WTC11 (cell line): ENCODE data around the gene PCED1A. TPM values are rescaled to one million over a fixed set of nuclear protein-coding genes. Genes with fewer than 3 reads are reported as not detected.

Experiments used
- ATAC-seq: fragments of 200-7000 bp; cut with Tn5 transposase; 2 replicates; pipeline ENCODE4 v1.10.0; 2021; ENCODE audit warnings: mild to moderate bottlenecking, moderate library complexity
- CTCF ChIA-PET: fragments of 300-600 bp; sonication (Branson Sonifier 250); formaldehyde crosslinking; loops from one replicate; lab custom pipeline; 2021; ENCODE audit warnings: antibody characterized with exemption; lab: Charles Lee
- POLR2A ChIA-PET: fragments of 350-600 bp; sonication (Branson Sonifier 250); formaldehyde crosslinking; loops from one replicate; lab custom pipeline; 2021; ENCODE audit warnings: antibody characterized with exemption; lab: Charles Lee
- DNase-seq: peaks from one replicate; pipeline ENCODE4 v3.0.0; 2021; ENCODE audit warnings: low spot score
- H3K27ac Mint-ChIP-seq: 2 replicates; pipeline ENCODE4 v1.8.0; 2021; ENCODE audit warnings: mixed read lengths
- H3K27me3 Mint-ChIP-seq: 2 replicates; pipeline ENCODE4 v1.8.0; 2021; ENCODE audit warnings: low read depth, mild to moderate bottlenecking, moderate library complexity, mixed read lengths
- H3K36me3 Mint-ChIP-seq: 2 replicates; pipeline ENCODE4 v1.8.0; 2021; ENCODE audit warnings: mixed read lengths
- H3K4me1 Mint-ChIP-seq: 2 replicates; pipeline ENCODE4 v1.8.0; 2022; ENCODE audit warnings: mixed read lengths
- H3K4me3 Mint-ChIP-seq: 2 replicates; pipeline ENCODE4 v1.8.0; 2021; ENCODE audit warnings: mild to moderate bottlenecking, moderate library complexity, mixed read lengths
- H3K9me3 Mint-ChIP-seq: 2 replicates; pipeline ENCODE4 v1.8.0; 2021; ENCODE audit warnings: mixed read lengths
- AR ChIP-seq: fragments of 250-450 bp; sonication (Bioruptor Pico); IDR thresholded peaks from 2 replicates; pipeline ENCODE4 v1.9.0; 2021; ENCODE audit warnings: mild to moderate bottlenecking
- ATF1 ChIP-seq: sonication (generic); formaldehyde crosslinking; IDR thresholded peaks from 2 replicates; pipeline ENCODE4 v1.8.1; 2023; ENCODE audit warnings: mild to moderate bottlenecking, moderate library complexity, missing genetic modification reagents
- EMX1 ChIP-seq: fragments of 250-450 bp; sonication (Bioruptor Pico); IDR thresholded peaks from 2 replicates; pipeline ENCODE4 v1.8.0; 2021; ENCODE audit warnings: mild to moderate bottlenecking
- FOXP1 ChIP-seq: sonication (generic); formaldehyde crosslinking; IDR thresholded peaks from 2 replicates; pipeline ENCODE4 v1.8.0; 2022; ENCODE audit warnings: missing genetic modification reagents, mild to moderate bottlenecking, moderate library complexity, borderline replicate concordance
- GTF2I ChIP-seq: fragments of 250-450 bp; sonication (Bioruptor Pico); conservative IDR thresholded peaks from 2 replicates; pipeline ENCODE4 v1.4.0; 2021; ENCODE audit warnings: mild to moderate bottlenecking
- IRF2 ChIP-seq: sonication (generic); formaldehyde crosslinking; IDR thresholded peaks from 2 replicates; pipeline ENCODE4 v1.8.0; 2022; ENCODE audit warnings: low read depth, missing genetic modification reagents, borderline replicate concordance
- MAX ChIP-seq: sonication (generic); formaldehyde crosslinking; IDR thresholded peaks from 2 replicates; pipeline ENCODE4 v1.8.0; 2022; ENCODE audit warnings: mild to moderate bottlenecking, missing genetic modification reagents
- MLX ChIP-seq: sonication (generic); formaldehyde crosslinking; IDR thresholded peaks from 2 replicates; pipeline ENCODE4 v1.8.1; 2023; ENCODE audit warnings: mild to moderate bottlenecking, missing genetic modification reagents, moderate library complexity
- NFE2L1 ChIP-seq: sonication (generic); formaldehyde crosslinking; IDR thresholded peaks from 2 replicates; pipeline ENCODE4 v1.8.1; 2023; ENCODE audit warnings: missing genetic modification reagents
- RELA ChIP-seq: sonication (generic); formaldehyde crosslinking; IDR thresholded peaks from 2 replicates; pipeline ENCODE4 v1.8.1; 2022; ENCODE audit warnings: missing genetic modification reagents, mild to moderate bottlenecking, borderline replicate concordance
- RORB ChIP-seq: fragments of 250-450 bp; sonication (Bioruptor Pico); IDR thresholded peaks from 2 replicates; pipeline ENCODE4 v1.9.0; 2021; ENCODE audit warnings: mild to moderate bottlenecking
- SOX15 ChIP-seq: fragments of 250-450 bp; sonication (Bioruptor Pico); IDR thresholded peaks from 2 replicates; pipeline ENCODE4 v1.9.0; 2021; ENCODE audit warnings: mild to moderate bottlenecking
- SP1 ChIP-seq: sonication (generic); formaldehyde crosslinking; conservative IDR thresholded peaks from 2 replicates; pipeline ENCODE4 v1.8.1; 2022; ENCODE audit warnings: missing genetic modification reagents
- ZMAT4 ChIP-seq: fragments of 250-450 bp; sonication (Bioruptor Pico); IDR thresholded peaks from 2 replicates; pipeline ENCODE4 v1.9.0; 2021; ENCODE audit warnings: mild to moderate bottlenecking
- ZNF121 ChIP-seq: sonication (generic); formaldehyde crosslinking; IDR thresholded peaks from 2 replicates; pipeline ENCODE4 v1.8.0; 2023; ENCODE audit warnings: missing genetic modification reagents
- total RNA-seq: library from RNA; stranded (reverse); gene quantifications from 3 replicates; pipeline ENCODE4 v1.2.3, GENCODE V29; 2021
- TF ChIP-seq, protein P1 (sequence below): fragments of 200-600 bp; IDR thresholded peaks from 2 replicates; pipeline ENCODE4 v1.8.0; 2022; ENCODE audit warnings: antibody characterized with exemption
- TF ChIP-seq, protein P2 (sequence below): sonication (generic); formaldehyde crosslinking; IDR thresholded peaks from 2 replicates; pipeline ENCODE4 v1.8.1; 2022; ENCODE audit warnings: low read depth, missing genetic modification reagents, borderline replicate concordance
- TF ChIP-seq, protein P3 (sequence below): sonication (generic); formaldehyde crosslinking; IDR thresholded peaks from 2 replicates; pipeline ENCODE4 v1.8.1; 2022; ENCODE audit warnings: missing genetic modification reagents, borderline replicate concordance
- TF ChIP-seq, protein P4 (sequence below): sonication (generic); formaldehyde crosslinking; IDR thresholded peaks from 2 replicates; pipeline ENCODE4 v1.8.1; 2023; ENCODE audit warnings: mild to moderate bottlenecking, missing genetic modification reagents

PCED1A gene
- total RNA-seq, 1 experiment from 2014 or later = 19.7 TPM

- TF ChIP-seq, protein P1, sequence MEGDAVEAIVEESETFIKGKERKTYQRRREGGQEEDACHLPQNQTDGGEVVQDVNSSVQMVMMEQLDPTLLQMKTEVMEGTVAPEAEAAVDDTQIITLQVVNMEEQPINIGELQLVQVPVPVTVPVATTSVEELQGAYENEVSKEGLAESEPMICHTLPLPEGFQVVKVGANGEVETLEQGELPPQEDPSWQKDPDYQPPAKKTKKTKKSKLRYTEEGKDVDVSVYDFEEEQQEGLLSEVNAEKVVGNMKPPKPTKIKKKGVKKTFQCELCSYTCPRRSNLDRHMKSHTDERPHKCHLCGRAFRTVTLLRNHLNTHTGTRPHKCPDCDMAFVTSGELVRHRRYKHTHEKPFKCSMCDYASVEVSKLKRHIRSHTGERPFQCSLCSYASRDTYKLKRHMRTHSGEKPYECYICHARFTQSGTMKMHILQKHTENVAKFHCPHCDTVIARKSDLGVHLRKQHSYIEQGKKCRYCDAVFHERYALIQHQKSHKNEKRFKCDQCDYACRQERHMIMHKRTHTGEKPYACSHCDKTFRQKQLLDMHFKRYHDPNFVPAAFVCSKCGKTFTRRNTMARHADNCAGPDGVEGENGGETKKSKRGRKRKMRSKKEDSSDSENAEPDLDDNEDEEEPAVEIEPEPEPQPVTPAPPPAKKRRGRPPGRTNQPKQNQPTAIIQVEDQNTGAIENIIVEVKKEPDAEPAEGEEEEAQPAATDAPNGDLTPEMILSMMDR = no peak
- no peak for TF ChIP-seq EMX1 (CRISPR knock-in tag)
- no peak for TF ChIP-seq GTF2I (CRISPR knock-in tag)
- no peak for TF ChIP-seq AR
- TF ChIP-seq, protein P2, sequence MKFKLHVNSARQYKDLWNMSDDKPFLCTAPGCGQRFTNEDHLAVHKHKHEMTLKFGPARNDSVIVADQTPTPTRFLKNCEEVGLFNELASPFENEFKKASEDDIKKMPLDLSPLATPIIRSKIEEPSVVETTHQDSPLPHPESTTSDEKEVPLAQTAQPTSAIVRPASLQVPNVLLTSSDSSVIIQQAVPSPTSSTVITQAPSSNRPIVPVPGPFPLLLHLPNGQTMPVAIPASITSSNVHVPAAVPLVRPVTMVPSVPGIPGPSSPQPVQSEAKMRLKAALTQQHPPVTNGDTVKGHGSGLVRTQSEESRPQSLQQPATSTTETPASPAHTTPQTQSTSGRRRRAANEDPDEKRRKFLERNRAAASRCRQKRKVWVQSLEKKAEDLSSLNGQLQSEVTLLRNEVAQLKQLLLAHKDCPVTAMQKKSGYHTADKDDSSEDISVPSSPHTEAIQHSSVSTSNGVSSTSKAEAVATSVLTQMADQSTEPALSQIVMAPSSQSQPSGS = no peak
These were observed 42.2 kb downstream of the PCED1A start (continued) for GRCh38 chr20:2798095-2798805.

DNA sequence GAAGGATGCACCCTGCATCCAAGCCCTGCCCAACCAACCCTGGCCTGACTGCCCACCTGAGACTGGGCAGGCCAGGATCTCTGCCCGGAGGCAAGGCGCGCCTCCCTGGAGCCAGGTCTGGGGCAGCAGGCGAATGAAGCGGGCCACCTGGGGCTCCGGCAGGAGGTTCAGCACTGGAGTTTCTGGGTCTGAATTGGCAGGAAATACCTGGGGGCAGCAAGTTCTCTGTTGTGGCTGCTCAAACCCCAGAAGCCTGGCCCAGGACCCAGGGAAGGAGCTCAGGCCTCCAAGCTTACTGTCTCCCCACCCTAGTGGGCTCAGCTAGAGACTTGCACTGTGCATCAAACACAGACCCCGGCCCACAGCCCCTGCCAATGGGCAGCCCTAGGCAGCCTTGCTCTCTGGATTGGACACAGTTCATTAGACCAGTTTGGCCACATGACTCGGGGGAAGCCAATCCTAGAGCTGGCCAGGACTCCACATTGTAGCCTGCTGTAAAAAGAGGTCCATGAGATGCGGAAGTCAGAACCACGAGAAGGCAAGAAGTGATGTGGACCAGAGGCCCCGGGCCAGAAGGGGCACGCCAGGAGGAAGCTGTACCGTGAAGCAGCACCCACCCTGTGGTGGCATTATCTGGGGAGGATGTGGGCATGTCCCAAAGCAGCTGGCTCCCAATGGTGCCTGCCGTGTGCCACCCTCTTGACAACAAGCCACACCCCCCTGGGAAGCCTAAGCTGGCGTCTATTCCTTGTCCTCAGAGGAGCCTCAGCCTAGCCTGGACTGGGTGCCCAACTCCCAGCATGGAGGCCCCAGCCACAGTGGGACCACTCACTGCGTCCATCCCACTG is 43.1 kb downstream of the PCED1A start:
- H3K27ac Mint-ChIP-seq = no peak overlapping the region
- no peak for DNase-seq
- H3K9me3 Mint-ChIP-seq = no peaks in the 10 kb centered on the region
- CTCF ChIA-PET = interaction anchor here (4.5 kb wide), 1 partner anchor 45 kb away, joined by 24 read pairs; no protein-coding TSS in a partner anchor
- H3K4me1 Mint-ChIP-seq = peaks cover 25% of the 10 kb centered on the region
- TF ChIP-seq MAX (CRISPR knock-in tag) (no peak), NFE2L1 (no peak)
- TF ChIP-seq, protein P3, sequence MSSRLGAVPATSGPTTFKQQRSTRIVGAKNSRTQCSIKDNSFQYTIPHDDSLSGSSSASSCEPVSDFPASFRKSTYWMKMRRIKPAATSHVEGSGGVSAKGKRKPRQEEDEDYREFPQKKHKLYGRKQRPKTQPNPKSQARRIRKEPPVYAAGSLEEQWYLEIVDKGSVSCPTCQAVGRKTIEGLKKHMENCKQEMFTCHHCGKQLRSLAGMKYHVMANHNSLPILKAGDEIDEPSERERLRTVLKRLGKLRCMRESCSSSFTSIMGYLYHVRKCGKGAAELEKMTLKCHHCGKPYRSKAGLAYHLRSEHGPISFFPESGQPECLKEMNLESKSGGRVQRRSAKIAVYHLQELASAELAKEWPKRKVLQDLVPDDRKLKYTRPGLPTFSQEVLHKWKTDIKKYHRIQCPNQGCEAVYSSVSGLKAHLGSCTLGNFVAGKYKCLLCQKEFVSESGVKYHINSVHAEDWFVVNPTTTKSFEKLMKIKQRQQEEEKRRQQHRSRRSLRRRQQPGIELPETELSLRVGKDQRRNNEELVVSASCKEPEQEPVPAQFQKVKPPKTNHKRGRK (CRISPR knock-in tag) = no peak
- peaks cover 23% of the 10 kb centered on the region for H3K27me3 Mint-ChIP-seq
- no peak for ATAC-seq
- POLR2A ChIA-PET = no interaction called here
- H3K4me3 Mint-ChIP-seq = no peak overlapping the region
- peaks cover 22% of the 10 kb centered on the region for H3K36me3 Mint-ChIP-seq

DNA sequence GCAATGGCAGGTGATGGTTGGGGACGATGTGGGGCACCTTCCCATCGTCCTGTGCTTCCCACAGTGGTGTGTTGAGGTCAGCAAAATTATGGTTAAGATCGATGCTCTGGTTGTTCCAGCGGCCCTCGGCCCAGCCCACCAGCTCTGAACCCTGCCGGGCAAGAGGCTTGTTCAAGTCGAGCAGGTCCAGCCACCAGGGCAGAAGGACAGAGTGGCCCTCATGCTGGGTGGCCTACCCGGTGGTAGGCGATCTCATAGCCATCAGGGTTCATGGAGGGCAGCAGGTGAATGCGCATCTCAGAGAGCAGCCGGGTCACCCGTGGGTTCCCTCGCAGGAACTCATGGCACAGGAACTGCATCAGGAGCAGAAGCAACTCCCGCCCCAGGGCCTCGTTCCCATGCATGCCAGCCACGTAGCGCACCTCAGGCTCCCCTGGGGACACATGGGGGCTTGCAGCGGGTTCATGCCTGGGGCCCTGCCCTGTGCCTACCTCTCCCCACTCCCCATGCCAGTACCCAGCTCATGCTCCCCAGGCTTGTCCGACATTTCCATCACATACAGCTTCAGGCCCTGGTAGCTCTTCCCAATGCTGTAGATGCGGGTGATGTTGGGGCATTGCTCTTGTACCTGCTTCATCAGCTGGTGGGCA is 44.3 kb downstream of the PCED1A start:
- Mint-ChIP-seq H3K27ac (no peak overlapping the region), H3K36me3 (peaks cover 22% of the 10 kb centered on the region), H3K27me3 (peaks cover 11% of the 10 kb centered on the region), H3K9me3 (no peaks in the 10 kb centered on the region), H3K4me3 (no peak overlapping the region), H3K4me1 (peaks cover 19% of the 10 kb centered on the region)
- DNase-seq (no peak), ATAC-seq (no peak)
- POLR2A ChIA-PET = no interaction called here
- CTCF ChIA-PET = no interaction called here
- TF ChIP-seq IRF2 (CRISPR knock-in tag) (no peak), ATF1 (CRISPR knock-in tag) (no peak), FOXP1 (CRISPR knock-in tag) (no peak), RELA (CRISPR knock-in tag) (no peak), RORB (CRISPR knock-in tag) (no peak), SP1 (CRISPR knock-in tag) (no peak), ZMAT4 (CRISPR knock-in tag) (no peak), SOX15 (CRISPR knock-in tag) (no peak), ZNF121 (CRISPR knock-in tag) (no peak), MLX (CRISPR knock-in tag) (no peak)
- TF ChIP-seq, protein P4, sequence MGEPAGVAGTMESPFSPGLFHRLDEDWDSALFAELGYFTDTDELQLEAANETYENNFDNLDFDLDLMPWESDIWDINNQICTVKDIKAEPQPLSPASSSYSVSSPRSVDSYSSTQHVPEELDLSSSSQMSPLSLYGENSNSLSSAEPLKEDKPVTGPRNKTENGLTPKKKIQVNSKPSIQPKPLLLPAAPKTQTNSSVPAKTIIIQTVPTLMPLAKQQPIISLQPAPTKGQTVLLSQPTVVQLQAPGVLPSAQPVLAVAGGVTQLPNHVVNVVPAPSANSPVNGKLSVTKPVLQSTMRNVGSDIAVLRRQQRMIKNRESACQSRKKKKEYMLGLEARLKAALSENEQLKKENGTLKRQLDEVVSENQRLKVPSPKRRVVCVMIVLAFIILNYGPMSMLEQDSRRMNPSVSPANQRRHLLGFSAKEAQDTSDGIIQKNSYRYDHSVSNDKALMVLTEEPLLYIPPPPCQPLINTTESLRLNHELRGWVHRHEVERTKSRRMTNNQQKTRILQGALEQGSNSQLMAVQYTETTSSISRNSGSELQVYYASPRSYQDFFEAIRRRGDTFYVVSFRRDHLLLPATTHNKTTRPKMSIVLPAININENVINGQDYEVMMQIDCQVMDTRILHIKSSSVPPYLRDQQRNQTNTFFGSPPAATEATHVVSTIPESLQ (CRISPR knock-in tag) = no peak
